ENCODE measurements around the gene CEP57.

DNA sequence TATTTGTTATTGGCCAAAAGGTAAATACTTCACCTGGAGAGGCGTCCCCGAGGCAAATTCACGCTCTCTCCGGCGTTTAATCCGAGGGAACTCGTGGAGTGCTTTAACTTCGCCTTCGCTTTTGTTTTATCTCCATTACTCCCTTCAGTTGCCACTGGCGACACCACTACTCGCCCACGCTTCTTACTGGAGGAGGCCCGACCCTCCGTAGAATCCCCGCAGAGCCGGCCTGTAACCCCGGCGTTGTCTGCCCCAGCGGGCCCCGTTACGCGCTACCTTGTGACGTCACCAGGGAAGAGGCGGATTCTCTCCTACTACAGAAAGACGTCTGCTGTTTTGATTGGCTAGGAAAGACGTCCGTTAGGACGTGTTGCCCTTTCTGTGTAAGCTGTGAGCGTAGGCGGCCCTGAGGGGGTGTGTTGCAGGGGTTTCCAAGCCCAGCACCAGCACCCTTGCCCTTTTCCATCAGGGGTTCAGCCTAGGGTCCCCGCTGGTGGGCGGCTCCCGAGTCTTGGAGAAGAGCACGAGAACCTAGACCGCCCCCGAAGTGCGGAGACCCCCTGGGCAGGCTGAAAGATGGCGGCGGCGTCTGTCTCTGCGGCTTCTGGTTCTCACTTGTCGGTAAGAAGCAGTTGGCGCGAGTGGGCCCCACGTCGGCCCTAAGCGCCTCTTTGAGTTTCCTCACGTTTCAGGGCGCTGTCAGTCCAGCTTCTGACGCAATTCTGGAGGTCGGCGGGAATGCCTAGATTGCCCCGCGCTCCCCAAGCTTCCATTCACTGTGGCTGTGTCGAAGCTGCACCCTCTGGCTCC, at the start of gene CEP57:
- no peak for TF ChIP-seq CTCF (IDR thresholded peaks at IDR 0.05)
- no peak for TF ChIP-seq EZH2 (IDR thresholded peaks at IDR 0.05; ENCODE audit: borderline replicate concordance, insufficient read depth, low read depth, low read length, poor library complexity, severe bottlenecking)

Data from B cell (primary cell).